ENCODE data around the gene BCAS3.

Gene BCAS3

DNA sequence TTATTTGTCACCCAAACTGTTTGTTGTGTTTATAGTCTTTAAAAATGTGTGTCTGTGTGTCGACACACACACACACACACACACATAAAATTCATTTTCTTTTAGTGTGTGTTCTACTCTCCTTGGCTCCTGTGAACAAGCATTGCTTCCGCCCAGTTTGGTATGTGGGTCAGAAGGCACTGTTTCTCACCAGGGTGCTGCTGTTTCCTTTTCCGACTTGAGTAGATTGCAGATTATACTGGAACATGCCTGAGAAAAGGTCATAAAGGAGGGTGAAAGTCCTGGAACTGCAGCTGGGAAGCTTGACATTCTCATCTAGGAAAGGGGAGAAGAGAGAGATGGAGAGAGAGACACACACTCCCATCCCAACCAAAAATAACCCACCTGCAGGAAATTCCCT, 330.3 kb downstream of the BCAS3 start:
- H3K4me1 ChIP-seq (ENCODE audit: control insufficient read depth, low read length): no peaks in the 10 kb centered on the region
- H3F3A ChIP-seq (ENCODE audit: control insufficient read depth, insufficient read depth): no peaks in the 10 kb centered on the region
- H3K9me2 ChIP-seq (replicated peaks; ENCODE audit: control insufficient read depth, low read length): no peaks in the 10 kb centered on the region
- no peak for TF ChIP-seq EZH2phosphoT487 (IDR thresholded peaks at IDR 0.05; ENCODE audit: borderline replicate concordance, low read length)
- TF ChIP-seq, protein P1, sequence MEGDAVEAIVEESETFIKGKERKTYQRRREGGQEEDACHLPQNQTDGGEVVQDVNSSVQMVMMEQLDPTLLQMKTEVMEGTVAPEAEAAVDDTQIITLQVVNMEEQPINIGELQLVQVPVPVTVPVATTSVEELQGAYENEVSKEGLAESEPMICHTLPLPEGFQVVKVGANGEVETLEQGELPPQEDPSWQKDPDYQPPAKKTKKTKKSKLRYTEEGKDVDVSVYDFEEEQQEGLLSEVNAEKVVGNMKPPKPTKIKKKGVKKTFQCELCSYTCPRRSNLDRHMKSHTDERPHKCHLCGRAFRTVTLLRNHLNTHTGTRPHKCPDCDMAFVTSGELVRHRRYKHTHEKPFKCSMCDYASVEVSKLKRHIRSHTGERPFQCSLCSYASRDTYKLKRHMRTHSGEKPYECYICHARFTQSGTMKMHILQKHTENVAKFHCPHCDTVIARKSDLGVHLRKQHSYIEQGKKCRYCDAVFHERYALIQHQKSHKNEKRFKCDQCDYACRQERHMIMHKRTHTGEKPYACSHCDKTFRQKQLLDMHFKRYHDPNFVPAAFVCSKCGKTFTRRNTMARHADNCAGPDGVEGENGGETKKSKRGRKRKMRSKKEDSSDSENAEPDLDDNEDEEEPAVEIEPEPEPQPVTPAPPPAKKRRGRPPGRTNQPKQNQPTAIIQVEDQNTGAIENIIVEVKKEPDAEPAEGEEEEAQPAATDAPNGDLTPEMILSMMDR (IDR thresholded peaks at IDR 0.05; ENCODE audit: low read depth, low read length, poor library complexity, severe bottlenecking): no peak
- no peaks in the 10 kb centered on the region for H4K20me1 ChIP-seq (ENCODE audit: control insufficient read depth, insufficient read depth, low read depth, low read length)
- H3K79me2 ChIP-seq (ENCODE audit: control insufficient read depth, low read length): no peaks in the 10 kb centered on the region
- H3K27me3 ChIP-seq (ENCODE audit: control insufficient read depth, low read length): peaks cover 20% of the 10 kb centered on the region
- no peak overlapping the region for H3K27ac ChIP-seq (ENCODE audit: low read depth, low read length)
- no peaks in the 10 kb centered on the region for H3K9me3 ChIP-seq (ENCODE audit: control insufficient read depth, insufficient read depth, low read length)
- H3K4me3 ChIP-seq (ENCODE audit: low read length): no peak overlapping the region
- H3K4me2 ChIP-seq (ENCODE audit: low read length): no peak overlapping the region
- H3K36me3 ChIP-seq (ENCODE audit: control insufficient read depth, low read length): no peaks in the 10 kb centered on the region

GRCh38 chr17:61009663-61010062, 332.0 kb downstream of the BCAS3 start:
- Histone ChIP-seq H3K27me3 (ENCODE audit: control insufficient read depth, low read length) (peaks cover 17% of the 10 kb centered on the region), H3K79me2 (ENCODE audit: control insufficient read depth, low read length) (no peaks in the 10 kb centered on the region), H3K9me3 (ENCODE audit: control insufficient read depth, insufficient read depth, low read length) (no peaks in the 10 kb centered on the region), H3F3A (ENCODE audit: control insufficient read depth, insufficient read depth) (no peaks in the 10 kb centered on the region), H3K9me2 (replicated peaks; ENCODE audit: control insufficient read depth, low read length) (no peaks in the 10 kb centered on the region), H4K20me1 (ENCODE audit: control insufficient read depth, insufficient read depth, low read depth, low read length) (no peaks in the 10 kb centered on the region), H3K27ac (ENCODE audit: low read depth, low read length) (no peak overlapping the region), H3K36me3 (ENCODE audit: control insufficient read depth, low read length) (no peaks in the 10 kb centered on the region), H3K4me1 (ENCODE audit: control insufficient read depth, low read length) (no peaks in the 10 kb centered on the region), H3K4me3 (ENCODE audit: low read length) (no peak overlapping the region), H3K4me2 (ENCODE audit: low read length) (no peak overlapping the region)
- TF ChIP-seq, protein P1 (IDR thresholded peaks at IDR 0.05; ENCODE audit: low read depth, low read length, poor library complexity, severe bottlenecking): no peak
- no peak for TF ChIP-seq EZH2phosphoT487 (IDR thresholded peaks at IDR 0.05; ENCODE audit: borderline replicate concordance, low read length)

- no peaks in the 10 kb centered on the region for H3K79me2 ChIP-seq (ENCODE audit: control insufficient read depth, low read length)
- H3K9me2 ChIP-seq (replicated peaks; ENCODE audit: control insufficient read depth, low read length): no peaks in the 10 kb centered on the region
- H3K36me3 ChIP-seq (ENCODE audit: control insufficient read depth, low read length): no peaks in the 10 kb centered on the region
- peaks cover 14% of the 10 kb centered on the region for H3K27me3 ChIP-seq (ENCODE audit: control insufficient read depth, low read length)
- no peak overlapping the region for H3K4me2 ChIP-seq (ENCODE audit: low read length)
- no peak overlapping the region for H3K4me3 ChIP-seq (ENCODE audit: low read length)
- H3K27ac ChIP-seq (ENCODE audit: low read depth, low read length): no peak overlapping the region
- TF ChIP-seq EZH2phosphoT487 (IDR thresholded peaks at IDR 0.05; ENCODE audit: borderline replicate concordance, low read length): no peak
- TF ChIP-seq, protein P1 (IDR thresholded peaks at IDR 0.05; ENCODE audit: low read depth, low read length, poor library complexity, severe bottlenecking): no peak
- no peaks in the 10 kb centered on the region for H3K4me1 ChIP-seq (ENCODE audit: control insufficient read depth, low read length)
- H3K9me3 ChIP-seq (ENCODE audit: control insufficient read depth, insufficient read depth, low read length): no peaks in the 10 kb centered on the region
- H3F3A ChIP-seq (ENCODE audit: control insufficient read depth, insufficient read depth): no peaks in the 10 kb centered on the region
- H4K20me1 ChIP-seq (ENCODE audit: control insufficient read depth, insufficient read depth, low read depth, low read length): no peaks in the 10 kb centered on the region
Measured at GRCh38 chr17:61010661-61011170, 333.1 kb downstream of the BCAS3 start.

Measured in DOHH2 (cell line).